Thyroid gland (tissue), 4 donors: ENCODE results near the gene AP4S1. TPM values are rescaled to one million over a fixed set of nuclear protein-coding genes. Genes with fewer than 3 reads are reported as not detected.
"Not testable (repeated sequence)": the region's sequence is repeated elsewhere in the genome, so short reads cannot be mapped to it uniquely, and the experiment has no call there.

Source experiments
- DNase-seq, 2 donors: peaks; one replicate each; pipeline ENCODE4 v3.0.0-alpha.2; 2019
- H3K27ac ChIP-seq, 3 donors: fragments of 200-600 bp; sonication (generic); 1 replicate in 2 of 3; 2 replicates in 1 of 3; pipeline ENCODE4 v1.5.1; 2016 to 2019; ENCODE audit warnings: mild to moderate bottlenecking in 1 of 3, moderate library complexity in 1 of 3
- H3K27me3 ChIP-seq: fragments of 200-600 bp; sonication (generic); one replicate; pipeline ENCODE4 v1.5.1; 2019
- H3K36me3 ChIP-seq, 2 donors: fragments of 200-600 bp; sonication (generic); one replicate each; pipeline ENCODE4 v1.5.1; 2016 to 2019
- H3K4me1 ChIP-seq, 2 donors: fragments of 200-600 bp; sonication (generic); one replicate each; pipeline ENCODE4 v1.5.1; 2017 to 2019
- H3K4me3 ChIP-seq, 3 donors: fragments of 200-600 bp; sonication (generic); replicated peaks in 1 of 3; 1 replicate in 2 of 3; 2 replicates in 1 of 3; pipeline ENCODE4 v1.5.1; 2016; ENCODE audit warnings: mild to moderate bottlenecking in 1 of 3
- H3K9me3 ChIP-seq: fragments of 200-600 bp; sonication (generic); one replicate; pipeline ENCODE4 v1.5.1; 2017
- CTCF ChIP-seq, 6 experiments: fragments of 200-600 bp in 3 of 6; fragments of 450-650 bp in 3 of 6; sonication (generic) in 3 of 6; IDR thresholded peaks; one replicate each; pipeline ENCODE4 v1.5.1; 2016 to 2019; ENCODE audit warnings: antibody characterized with exemption in 6 of 6, mild to moderate bottlenecking in 2 of 6, inconsistent platforms in 1 of 6, moderate library complexity in 1 of 6
- POLR2A ChIP-seq, 2 donors: fragments of 450-650 bp; IDR thresholded peaks; one replicate each; pipeline ENCODE4 v1.6.1; 2017; ENCODE audit warnings: antibody characterized with exemption in 2 of 2, mild to moderate bottlenecking in 2 of 2, moderate library complexity in 1 of 2
- WGBS, 2 donors: methylation state at CpG; one replicate each; pipeline ENCODE4 v1.1.5; 2017; 5-methylcytosine and 5-hydroxymethylcytosine counted together
- intact Hi-C: fragments of 100-400 bp; cut with DNase I; formaldehyde crosslinking; loops from one replicate; pipeline ENCODE4 v1.15.1; 2023
- total RNA-seq, 4 donors: library from RNA; depleted of rRNA; stranded (reverse); fragments of >200 nt; gene quantifications; one replicate each; pipeline ENCODE4 v1.2.3, GENCODE V29; 2016

AP4S1 gene
- total RNA-seq, 4 donors from 2014 or later = 19.5 to 33.9 (median 24.3) TPM

- H3K4me1 ChIP-seq = no peaks in the 10 kb centered on the region
- H3K27ac ChIP-seq = no peak overlapping the region
- H3K36me3 ChIP-seq = no peaks in the 10 kb centered on the region
- intact Hi-C loops = no loop called here
- H3K9me3 ChIP-seq = no peaks in the 10 kb centered on the region
- no peak for DNase-seq
- no peak overlapping the region for H3K4me3 ChIP-seq
- 90 to 92% methylated on average over 12 of the region's 12 CpGs for WGBS, 2 donors
- TF ChIP-seq POLR2A (IDR thresholded peaks at IDR 0.05) (no peak), CTCF (IDR thresholded peaks at IDR 0.05) (no peak)
- H3K27me3 ChIP-seq = no peaks in the 10 kb centered on the region
Measured at GRCh38 chr14:31057701-31058364, 32.4 kb downstream of the AP4S1 start.

DNA sequence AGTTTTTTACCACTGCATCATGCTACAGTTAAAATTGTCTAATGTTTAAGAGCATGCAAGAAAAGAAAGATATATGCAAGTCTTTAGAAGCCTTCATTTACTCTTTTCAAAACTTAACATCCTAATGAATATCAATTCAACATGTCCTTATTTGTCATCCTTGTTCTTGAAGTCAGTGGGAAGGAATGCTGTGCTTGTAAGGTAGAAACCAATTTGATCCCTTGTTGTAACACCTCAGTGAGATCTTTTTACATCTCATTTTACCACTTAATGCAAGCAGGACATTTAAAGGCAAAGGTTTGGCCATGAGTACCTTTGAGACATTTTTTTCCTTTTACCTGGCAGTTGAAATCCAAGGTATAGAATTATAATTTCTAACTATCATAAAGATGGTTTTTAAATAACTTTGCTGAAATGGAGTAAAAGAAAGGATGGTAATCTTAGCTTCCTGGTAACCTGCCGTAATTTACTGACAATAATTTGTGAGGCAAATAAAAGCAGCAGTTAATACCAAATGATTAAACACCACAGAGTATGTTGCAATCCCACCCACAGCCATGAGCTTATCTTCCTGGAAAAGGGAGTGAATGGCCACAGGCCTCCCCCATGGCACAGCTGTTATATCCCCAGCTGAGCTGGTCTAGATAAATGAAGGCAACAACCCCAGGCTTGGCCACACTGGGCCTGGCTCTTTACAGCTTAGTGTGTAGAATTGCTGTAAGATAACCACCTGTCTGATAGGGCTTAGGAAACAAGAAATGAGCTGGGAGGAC is 33.9 kb downstream of the AP4S1 start:
- Histone ChIP-seq H3K4me1 (no peaks in the 10 kb centered on the region), H3K4me3 (no peak overlapping the region), H3K27ac (no peak overlapping the region), H3K27me3 (no peaks in the 10 kb centered on the region), H3K9me3 (no peaks in the 10 kb centered on the region), H3K36me3 (no peaks in the 10 kb centered on the region)
- whole genome bisulfite sequencing, 2 donors = 89 to 92% methylated on average over 1 of the region's 1 CpG
- intact Hi-C loops = no loop called here
- TF ChIP-seq CTCF (IDR thresholded peaks at IDR 0.05) (no peak), POLR2A (IDR thresholded peaks at IDR 0.05) (no peak)
- no peak for DNase-seq

DNA sequence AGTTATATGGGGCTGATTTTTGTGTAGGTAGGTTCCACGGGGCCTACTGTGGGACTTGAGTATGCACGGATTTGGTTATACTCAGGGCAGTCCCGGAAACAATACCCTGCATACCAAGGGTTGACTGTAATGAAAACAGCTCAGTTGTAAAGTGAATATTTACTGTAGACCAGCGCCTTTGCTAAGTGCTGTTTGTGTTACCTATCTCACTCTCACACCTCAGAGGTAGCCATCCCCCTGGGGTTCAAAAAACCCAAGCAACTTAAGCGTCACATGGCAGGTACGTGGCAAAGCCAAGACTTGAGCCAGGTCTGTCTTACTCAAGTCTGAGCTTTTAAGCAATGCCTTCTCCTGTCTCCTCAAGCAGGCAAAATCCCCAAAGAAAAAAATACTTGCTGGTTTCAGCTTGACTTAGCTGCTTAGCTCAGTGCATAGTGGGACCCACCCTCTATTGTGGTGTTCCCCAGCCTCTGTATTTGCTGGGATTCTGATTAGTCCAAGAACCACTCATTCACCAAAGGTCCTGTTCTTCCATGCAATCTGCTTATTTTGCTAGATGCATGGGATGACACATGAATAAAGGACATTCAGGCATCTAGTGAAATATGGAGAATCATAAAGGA is 34.9 kb downstream of the AP4S1 start:
- Histone ChIP-seq H3K27ac (no peak overlapping the region), H3K4me3 (no peak overlapping the region), H3K27me3 (no peaks in the 10 kb centered on the region), H3K9me3 (no peaks in the 10 kb centered on the region), H3K4me1 (no peaks in the 10 kb centered on the region), H3K36me3 (no peaks in the 10 kb centered on the region)
- intact Hi-C loops = no loop called here
- TF ChIP-seq CTCF (IDR thresholded peaks at IDR 0.05) = no peak
- DNase-seq = no peak
- 77 to 81% methylated on average over 6 of the region's 6 CpGs for WGBS, 2 donors

DNA sequence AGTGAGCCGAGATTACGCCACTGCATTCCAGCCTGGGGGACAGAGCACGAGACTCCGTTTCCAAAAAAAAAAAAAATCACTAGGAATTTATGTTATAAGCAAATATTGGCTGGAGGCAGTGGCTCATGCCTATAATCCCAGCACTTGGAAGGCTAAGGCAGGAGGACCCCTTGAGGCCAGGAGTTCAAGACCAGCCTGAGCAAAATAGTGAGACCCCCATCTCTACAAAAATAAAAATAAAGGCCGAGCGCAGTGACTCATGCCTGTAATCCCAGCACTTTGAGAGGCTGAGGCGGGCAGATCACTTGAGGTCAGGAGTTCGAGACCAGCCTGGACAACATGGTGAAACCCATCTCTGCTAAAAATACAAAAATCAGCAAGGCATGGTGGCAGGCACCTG is 37.5 kb downstream of the AP4S1 start:
- H3K36me3 ChIP-seq, intact Hi-C loops, H3K4me1 ChIP-seq, H3K9me3 ChIP-seq, H3K4me3 ChIP-seq, DNase-seq, H3K27ac ChIP-seq, H3K27me3 ChIP-seq: not testable (repeated sequence)
- WGBS, 2 donors = 91% methylated on average over 8 of the region's 8 CpGs

GRCh38 chr14:31068235-31068634 is 42.8 kb downstream of the AP4S1 start:
- Histone ChIP-seq H3K27ac (no peak overlapping the region), H3K9me3 (no peaks in the 10 kb centered on the region), H3K4me1 (no peaks in the 10 kb centered on the region), H3K27me3 (no peaks in the 10 kb centered on the region), H3K36me3 (no peaks in the 10 kb centered on the region), H3K4me3 (no peak overlapping the region)
- 91% methylated on average over 1 of the region's 1 CpG for WGBS, 2 donors
- no peak for DNase-seq
- intact Hi-C loops = no loop called here
- TF ChIP-seq POLR2A (IDR thresholded peaks at IDR 0.05) = no peak
- no peak for TF ChIP-seq CTCF (IDR thresholded peaks at IDR 0.05)
